Umbilical cord (tissue), 2 donors: ENCODE measurements around the gene TOP1. TPM values are rescaled to one million over a fixed set of nuclear protein-coding genes. Genes with fewer than 3 reads are reported as not detected.
"Not testable (repeated sequence)": the region's sequence is repeated elsewhere in the genome, so short reads cannot be mapped to it uniquely, and the experiment has no call there.

Experiments used
- DNase-seq: peaks from one replicate; pipeline ENCODE4 v3.0.0-alpha.2; 2015; ENCODE audit warnings: low spot score
- total RNA-seq: library from RNA; depleted of rRNA; stranded (reverse); fragments of >200 nt; gene quantifications from one replicate; pipeline ENCODE4 v1.2.3, GENCODE V29; 2014; ENCODE audit warnings: low replicate concordance; ENCODE audit not compliant: insufficient read depth

Gene TOP1
- total RNA-seq, 1 donor from 2014 or later, result 15.2 TPM

GRCh38 chr20:41003936-41004294 lies 24.7 kb upstream of the TOP1 start:
- DNase-seq, result not testable (repeated sequence)

GRCh38 chr20:41004531-41005360 lies 23.9 kb upstream of the TOP1 start:
- no peak for DNase-seq

- DNase-seq, result peak; percentile 76
Measured at GRCh38 chr20:41005361-41005729, 23.3 kb upstream of the TOP1 start.

- no peak for DNase-seq
Measured at GRCh38 chr20:41006126-41006935, 22.3 kb upstream of the TOP1 start.

GRCh38 chr20:41006936-41007474 lies 21.6 kb upstream of the TOP1 start:
- DNase-seq, result no peak

GRCh38 chr20:41007481-41007880 lies 21.1 kb upstream of the TOP1 start:
- DNase-seq, result no peak

- peak; percentile 99 for DNase-seq
Measured at GRCh38 chr20:41009946-41010345, 18.7 kb upstream of the TOP1 start.

GRCh38 chr20:41011551-41012067 lies 17.0 kb upstream of the TOP1 start:
- DNase-seq, result no peak

GRCh38 chr20:41014561-41015088 lies 14.0 kb upstream of the TOP1 start:
- no peak for DNase-seq

- DNase-seq, result no peak
Measured at GRCh38 chr20:41017448-41018042, 11.1 kb upstream of the TOP1 start.

- no peak for DNase-seq
Measured at GRCh38 chr20:41018153-41018552, 10.5 kb upstream of the TOP1 start.

- no peak for DNase-seq
Measured at GRCh38 chr20:41023549-41023948, 5.1 kb upstream of the TOP1 start.

GRCh38 chr20:41027366-41027765 lies 1.3 kb upstream of the TOP1 start:
- DNase-seq, result no peak

GRCh38 chr20:41027872-41028358 lies 707 bp upstream of the TOP1 start:
- no peak for DNase-seq

GRCh38 chr20:41029150-41029901 lies 704 bp downstream of the TOP1 start:
- DNase-seq, result peak; percentile 65

- peak; percentile 35 for DNase-seq
Measured at GRCh38 chr20:41030061-41030460, 1.4 kb downstream of the TOP1 start.

- peak; percentile 36 for DNase-seq
Measured at GRCh38 chr20:41030531-41031242, 2.1 kb downstream of the TOP1 start.

- no peak for DNase-seq
Measured at GRCh38 chr20:41031243-41031619, 2.6 kb downstream of the TOP1 start.

- DNase-seq, result no peak
Measured at GRCh38 chr20:41032271-41032670, 3.6 kb downstream of the TOP1 start.

- no peak for DNase-seq
Measured at GRCh38 chr20:41034239-41034638, 5.6 kb downstream of the TOP1 start.
